GM18498 (cell line): Measurements from ENCODE around the gene HCFC1R1.

Experiments
- ATAC-seq: cut with Tn5 transposase; IDR thresholded peaks from one replicate; pipeline ENCODE4 v1.9.1; 2021; ENCODE audit warnings: mild to moderate bottlenecking, moderate library complexity; ENCODE audit not compliant: unreplicated experiment

HCFC1R1 gene

GRCh38 chr16:3020247-3020603 is 3.5 kb downstream of the HCFC1R1 start, which contains the start of gene TNFRSF12A:
TNFRSF12A (plus strand) TSS chr16:3020368; CDS start chr16:3020398, 30 bp downstream.
- ATAC-seq, result no peak

DNA sequence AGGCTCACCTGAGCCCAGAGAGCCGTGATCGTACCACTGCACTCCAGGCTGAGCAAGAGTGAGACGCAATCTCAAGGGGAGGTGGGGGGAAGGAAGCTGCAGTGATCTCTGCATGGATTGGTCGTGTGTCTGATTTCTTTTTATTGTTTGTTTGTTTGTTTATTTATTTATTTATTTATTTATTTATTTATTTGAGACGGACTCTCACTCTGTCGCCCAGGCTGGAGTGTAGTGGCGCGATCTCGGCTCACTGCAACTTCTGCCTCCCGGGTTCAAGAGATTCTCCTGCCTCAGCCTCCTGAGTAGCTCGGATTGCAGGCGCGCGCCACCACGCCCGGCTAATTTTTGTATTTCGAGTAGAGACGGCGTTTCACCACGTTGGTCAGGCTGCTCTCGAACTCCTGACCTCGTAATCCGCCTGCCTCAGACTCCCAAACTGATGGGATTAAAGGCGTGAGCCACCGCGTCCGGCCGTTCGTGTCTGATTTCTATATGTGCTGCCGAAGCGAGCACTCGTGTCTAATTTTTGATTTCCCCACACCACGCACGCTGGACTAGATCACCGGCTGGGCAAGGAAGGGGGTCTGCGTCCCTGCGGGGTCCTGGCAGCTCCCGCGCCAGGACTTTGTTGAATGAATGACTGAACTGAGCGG is 4.0 kb downstream of the HCFC1R1 start:
- ATAC-seq, result no peak

DNA sequence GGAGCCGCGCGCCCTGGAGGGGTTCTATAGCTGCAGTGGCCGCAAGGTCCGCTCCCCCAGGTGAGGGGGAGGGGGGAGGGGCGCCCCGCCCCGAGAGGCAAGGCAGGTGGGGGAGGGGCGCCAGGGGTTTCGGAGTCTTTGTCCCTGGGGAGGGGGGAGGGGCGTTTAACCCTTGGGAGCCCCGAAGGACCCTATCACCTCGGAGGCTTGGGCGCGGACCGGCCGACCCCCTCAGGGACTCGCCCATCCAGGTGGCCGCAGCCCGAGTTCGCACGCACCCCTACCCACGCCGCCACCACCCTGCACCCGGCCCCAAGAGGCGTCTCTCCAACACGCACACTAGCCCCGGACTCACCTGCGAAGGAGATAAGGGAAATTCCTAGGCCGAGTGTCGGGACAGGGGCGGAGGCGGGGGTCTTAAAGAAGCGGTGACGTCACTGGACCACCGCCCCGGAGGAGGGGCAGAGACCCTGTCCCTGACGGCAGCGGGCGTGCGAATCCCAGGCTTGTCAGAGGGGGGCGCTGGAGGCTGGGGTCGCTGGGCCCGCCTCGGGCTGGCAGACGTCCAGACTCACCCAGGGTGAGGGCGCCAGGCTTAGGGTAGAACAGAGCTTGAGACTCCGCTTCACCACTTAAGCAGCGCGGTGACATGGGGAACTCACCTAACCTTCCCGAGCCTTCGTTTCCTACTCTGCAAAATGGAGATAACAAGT is 5.8 kb downstream of the HCFC1R1 start, which contains the start of gene CLDN6:
Gene CLDN6 (minus strand): TSS at position 390 of the 713 bp plus-strand sequence. CDS start 2,162 bp downstream, outside the sequence.
- no peak for ATAC-seq

- ATAC-seq, result no peak
Measured at GRCh38 chr16:3017344-3017743, 6.4 kb downstream of the HCFC1R1 start.

GRCh38 chr16:3015865-3016521 is 7.7 kb downstream of the HCFC1R1 start:
- no peak for ATAC-seq

DNA sequence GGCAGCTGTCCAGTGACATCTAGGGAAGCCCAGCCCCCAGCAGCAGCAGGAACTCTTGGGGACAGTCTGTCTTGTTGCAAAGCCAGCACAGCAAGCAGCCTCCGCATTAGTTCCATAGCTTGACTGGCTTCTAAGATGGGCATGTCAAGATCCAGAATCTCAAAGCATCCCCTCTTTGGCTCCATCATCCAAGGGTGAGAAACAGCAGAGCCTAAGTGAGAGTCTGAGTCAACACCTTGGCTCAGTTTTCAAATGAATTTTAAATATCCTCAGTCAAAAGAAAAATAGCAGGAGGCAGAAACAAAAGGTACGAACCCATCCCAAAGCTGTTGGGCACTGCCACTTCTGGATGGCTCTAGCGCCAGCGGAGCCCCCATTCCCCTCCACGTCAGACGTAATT is 8.8 kb downstream of the HCFC1R1 start:
- no peak for ATAC-seq

- no peak for ATAC-seq
Measured at GRCh38 chr16:3013998-3014690, 9.6 kb downstream of the HCFC1R1 start.

DNA sequence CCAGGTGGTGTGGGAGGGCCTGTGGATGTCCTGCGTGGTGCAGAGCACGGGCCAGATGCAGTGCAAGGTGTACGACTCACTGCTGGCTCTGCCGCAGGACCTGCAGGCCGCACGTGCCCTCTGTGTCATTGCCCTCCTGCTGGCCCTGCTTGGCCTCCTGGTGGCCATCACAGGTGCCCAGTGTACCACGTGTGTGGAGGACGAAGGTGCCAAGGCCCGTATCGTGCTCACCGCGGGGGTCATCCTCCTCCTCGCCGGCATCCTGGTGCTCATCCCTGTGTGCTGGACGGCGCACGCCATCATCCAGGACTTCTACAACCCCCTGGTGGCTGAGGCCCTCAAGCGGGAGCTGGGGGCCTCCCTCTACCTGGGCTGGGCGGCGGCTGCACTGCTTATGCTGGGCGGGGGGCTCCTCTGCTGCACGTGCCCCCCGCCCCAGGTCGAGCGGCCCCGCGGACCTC is 10.2 kb downstream of the HCFC1R1 start:
- no peak for ATAC-seq

DNA sequence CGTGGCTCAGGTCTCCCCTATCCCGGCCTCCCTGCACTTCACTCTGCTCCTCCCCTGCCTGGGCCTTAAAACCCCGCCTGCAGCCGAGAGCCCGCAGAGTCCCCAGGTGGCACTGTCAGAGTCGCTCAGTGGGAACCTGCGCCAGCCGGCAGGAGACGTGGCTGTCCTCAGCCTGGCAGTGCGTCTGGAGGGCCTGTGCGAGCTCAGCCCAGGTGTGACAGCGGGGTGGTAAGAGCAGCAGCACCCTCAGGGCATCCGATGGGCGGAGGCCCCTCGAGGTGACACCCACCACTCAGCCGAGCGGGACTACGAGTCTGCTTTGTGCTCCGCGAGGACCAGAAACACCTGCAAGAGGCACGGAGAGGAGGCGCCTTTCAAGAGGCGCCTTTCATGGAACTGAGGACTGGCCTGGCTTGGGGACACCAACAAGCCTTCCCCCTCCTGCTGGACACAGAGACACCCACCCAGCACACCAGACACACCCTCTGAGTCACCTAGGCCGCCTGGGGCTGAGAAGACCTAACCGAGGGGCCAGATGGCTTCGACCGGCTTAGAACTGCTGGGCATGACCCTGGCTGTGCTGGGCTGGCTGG is 10.8 kb downstream of the HCFC1R1 start, which contains the start of gene CLDN9:
Gene CLDN9 (plus strand): TSS at position 96 of the 593 bp plus-strand sequence. CDS start 440 bp downstream, at position 536.
- no peak for ATAC-seq

DNA sequence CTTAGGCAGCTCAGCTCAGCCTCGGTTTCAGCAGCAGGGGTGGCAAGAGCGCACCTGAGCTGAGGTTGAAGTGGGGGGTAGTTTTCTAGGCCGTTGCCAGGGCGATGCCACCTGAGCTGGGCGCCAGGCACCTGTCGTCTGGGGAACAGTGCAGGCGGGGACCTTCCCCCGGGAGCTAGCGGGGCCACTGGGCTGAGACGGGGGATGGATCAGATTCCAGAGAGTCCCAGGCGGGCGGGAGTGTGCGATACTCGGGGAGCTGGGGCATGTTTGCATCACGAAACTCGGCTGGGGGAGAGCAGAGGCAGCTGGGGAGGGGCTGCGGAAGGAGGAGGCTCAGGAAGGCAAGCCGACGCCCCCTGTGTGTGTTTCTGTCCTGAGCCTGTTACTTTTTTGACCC is 11.5 kb downstream of the HCFC1R1 start:
- no peak for ATAC-seq

DNA sequence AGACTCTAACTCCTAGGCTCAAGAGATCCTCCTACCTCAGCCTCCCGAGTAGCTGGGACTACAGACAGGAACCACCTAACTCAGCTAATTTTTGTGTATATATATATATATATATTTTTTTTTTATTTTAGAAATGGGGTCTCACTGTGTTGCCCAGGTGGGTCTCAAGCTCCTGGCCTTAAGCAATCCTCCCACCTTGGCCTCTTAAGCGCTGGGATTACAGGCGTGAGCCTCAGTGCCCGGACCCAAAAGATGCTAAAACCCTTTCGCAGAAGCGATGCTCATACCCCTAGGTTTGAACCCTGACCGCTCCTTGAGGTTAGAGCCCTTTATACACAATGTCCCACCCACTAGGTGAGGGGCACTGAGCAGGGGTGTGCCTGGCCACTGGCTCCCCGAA is 13.2 kb downstream of the HCFC1R1 start:
- no peak for ATAC-seq

- ATAC-seq, result no peak
Measured at GRCh38 chr16:3009568-3010390, 14.0 kb downstream of the HCFC1R1 start.

DNA sequence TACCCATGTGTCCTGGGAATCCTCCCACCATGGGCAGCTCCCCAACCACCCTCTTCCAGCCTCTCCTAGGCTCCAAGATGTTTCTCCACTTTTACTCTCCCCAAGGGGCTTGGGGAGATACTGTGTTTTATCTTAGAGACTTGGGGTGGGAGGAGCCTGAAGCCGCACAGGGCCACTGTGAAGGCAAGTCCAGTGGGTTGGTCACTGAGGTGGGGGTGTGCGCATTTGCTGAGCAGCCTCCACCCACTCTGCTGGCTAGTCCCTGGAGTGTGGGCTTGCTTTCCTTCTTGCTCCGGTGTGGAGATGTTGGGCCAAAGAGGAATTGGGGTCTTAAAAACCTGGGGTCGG is 15.1 kb downstream of the HCFC1R1 start:
- ATAC-seq, result no peak

GRCh38 chr16:3007957-3008689 is 15.6 kb downstream of the HCFC1R1 start:
- no peak for ATAC-seq

DNA sequence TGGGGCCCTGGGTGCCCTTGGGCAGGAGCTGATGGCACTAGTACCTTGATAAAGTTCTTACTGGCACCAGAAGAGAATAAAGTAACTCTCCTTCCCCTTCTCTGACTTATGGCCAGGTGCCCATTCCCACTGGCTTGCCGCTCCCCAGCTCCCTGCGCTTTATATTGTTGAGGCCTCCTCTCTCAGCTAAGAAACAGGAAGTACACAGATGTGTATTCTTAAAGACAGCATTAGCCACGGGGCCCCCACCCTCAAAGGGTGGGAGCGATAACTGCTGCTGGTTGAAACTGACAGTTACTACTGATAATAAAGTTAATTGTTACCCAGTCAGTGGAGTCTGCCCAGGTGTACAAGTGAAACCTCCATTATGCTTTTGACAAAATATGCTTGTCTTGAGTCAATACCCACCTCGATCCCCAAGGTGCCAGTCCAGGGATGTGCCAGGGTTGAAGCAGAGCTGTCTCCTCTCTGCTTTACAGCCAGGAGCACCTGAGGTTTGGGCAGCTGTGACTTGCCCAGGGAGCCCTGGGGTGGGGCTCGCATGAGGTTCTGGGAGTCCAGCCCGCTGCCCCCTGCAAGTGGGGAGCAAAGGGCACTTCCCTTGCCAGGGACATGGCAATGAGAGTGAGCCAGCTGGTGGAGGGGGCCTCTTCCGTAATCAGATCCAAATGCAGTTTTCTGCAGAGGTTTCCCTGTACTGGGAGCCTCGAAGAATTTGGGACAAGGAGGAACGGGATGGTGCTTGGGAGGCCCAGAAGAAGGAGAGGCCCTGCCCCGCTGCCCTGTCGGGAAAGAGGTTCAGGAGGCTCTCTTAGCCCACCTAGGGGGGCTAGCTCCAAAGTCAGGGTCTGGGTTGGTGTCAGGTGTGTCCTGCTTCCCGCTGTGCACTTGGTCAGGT is 16.4 kb downstream of the HCFC1R1 start:
- no peak for ATAC-seq

DNA sequence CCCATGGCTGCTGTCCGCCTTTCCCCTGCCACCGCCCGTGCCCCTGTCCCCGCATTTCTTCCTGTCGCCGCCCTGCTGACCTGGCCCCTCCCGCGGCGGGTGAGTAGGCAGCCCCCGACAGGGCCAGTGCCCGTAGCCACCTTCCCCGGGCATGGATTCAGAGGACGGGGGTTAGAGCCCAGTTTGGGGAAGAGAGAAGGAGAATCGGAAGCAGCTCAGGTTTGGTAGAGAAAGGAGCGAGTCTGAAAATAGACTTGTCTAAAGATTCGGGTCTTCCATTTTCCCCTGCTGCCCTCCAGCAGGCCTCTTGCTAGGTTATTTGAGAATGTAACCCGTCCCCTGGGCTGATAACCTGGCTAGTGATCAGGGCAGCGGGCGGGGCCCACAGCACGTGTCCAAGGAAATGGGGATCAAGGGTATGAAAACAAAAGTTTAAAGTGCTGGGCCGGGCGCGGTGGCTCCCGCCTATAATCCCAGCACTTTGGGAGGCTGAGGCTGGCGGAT is 18.9 kb downstream of the HCFC1R1 start:
- ATAC-seq, result no peak

DNA sequence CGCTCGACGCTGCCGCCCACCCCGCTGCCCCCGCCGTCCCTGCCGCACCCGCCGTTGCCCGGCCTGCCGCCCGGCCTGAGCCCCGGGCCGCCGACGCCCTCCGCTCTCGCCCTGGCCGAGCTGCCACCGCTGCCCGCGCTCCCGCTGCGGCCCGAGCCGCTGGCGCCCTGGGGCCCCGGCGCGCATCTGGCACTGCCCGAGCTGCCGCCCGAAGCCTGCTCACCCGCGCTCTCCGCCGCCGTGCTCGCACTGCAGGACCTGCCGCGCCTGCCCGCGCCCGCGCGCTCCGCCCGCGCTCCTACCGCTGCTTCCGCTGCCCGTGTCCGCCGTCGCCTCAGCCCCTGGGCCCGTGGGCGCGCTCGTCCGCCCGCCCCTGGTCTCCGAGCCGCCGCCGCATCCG is 19.4 kb downstream of the HCFC1R1 start:
- no peak for ATAC-seq
